Stimulated activated CD8-positive, alpha-beta memory T cell treated with anti-CD3 and anti-CD28 coated beads, Interleukin-4, amount 100 ng/mL, for 1 hour (primary cell): ENCODE results near the gene ELMO2.

Experiments used
- DNase-seq, 2 donors: peaks; one replicate each; pipeline ENCODE4 v3.0.0-alpha.2; 2020; ENCODE audit warnings: low read depth in 2 of 2, low spot score in 1 of 2

Gene ELMO2

DNA sequence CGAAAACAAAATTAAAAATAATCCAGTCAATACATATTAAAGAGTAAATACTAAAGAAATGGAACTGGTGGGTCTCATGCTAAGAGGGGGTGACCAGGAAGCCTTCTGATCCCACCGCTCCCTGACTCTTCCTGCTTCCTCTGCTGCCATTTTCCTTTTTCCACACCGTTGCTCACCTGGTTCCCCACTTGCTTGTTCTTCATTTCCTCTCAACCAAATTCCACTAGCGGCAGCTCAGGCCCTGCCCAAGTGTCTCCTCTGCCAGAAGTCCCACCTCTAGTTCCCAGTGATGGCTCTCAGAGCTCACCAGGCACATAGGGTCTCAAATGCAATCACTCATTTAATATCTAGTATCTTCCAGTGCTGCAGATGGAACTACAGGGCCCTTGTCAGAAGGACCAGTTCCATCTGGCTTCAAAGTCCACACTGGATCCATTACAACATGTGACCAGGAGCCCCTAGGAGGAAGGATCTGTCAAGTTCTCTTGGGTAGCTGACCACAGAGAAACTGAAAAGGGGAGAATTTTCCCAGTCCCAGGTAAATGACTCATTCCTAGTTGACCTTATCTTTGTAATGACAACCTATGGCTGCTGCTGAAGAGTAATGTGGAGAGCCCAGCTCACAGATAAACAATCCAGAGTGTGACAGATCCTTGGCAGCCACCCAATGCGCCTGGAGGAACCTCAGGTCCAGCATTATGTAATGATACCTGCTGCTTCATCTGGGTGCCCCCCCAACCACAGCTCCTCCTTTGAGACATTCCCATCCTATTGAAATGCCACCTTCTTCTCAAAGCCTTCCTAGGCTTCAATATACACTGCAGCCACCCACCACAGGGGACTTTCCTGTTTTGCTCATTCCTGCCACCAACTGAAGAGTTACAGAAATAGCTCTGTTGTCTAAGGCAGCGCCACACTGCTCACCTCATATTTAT lies 38.2 kb downstream of the ELMO2 start:
- DNase-seq: no peak

DNA sequence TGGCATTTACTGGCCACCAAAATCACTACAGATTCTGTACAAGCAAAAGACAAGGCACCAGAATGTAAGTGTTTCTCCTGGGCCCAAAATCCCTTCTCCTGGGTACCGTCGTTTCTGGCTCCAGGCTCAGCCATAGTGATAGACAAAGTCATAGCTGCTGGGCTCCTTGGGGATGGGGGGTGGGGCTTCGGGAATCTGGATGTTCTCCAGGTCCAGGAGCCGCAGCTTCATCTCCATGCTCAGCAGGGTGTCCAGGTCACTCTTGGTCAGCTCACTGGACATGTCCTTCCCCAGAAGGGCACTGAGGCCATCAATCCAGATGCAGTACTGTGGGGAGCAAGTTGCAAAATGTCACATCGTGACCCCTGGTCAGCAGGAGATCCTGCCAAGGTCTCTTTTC lies 39.2 kb downstream of the ELMO2 start:
- DNase-seq: no peak

DNA sequence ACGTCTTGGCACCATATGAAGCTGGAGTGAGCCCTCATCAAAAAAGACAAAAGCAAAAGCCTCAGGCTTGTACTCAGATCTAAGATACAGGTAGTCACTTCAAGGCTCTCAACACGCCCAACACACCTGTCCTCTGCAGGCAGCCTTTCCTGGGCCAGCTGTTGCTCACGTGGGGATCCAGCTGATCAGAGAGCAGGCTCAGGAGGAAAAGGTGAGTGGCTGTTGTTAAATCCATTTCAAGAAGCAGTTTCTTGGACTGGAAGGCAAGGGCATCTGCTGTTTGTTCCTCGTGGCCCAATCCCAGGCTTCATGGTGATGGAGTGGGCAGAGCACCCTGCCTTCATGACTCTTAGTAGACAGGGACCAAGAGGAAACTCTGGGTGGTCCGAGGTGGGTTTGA lies 39.6 kb downstream of the ELMO2 start:
- DNase-seq: no peak

DNA sequence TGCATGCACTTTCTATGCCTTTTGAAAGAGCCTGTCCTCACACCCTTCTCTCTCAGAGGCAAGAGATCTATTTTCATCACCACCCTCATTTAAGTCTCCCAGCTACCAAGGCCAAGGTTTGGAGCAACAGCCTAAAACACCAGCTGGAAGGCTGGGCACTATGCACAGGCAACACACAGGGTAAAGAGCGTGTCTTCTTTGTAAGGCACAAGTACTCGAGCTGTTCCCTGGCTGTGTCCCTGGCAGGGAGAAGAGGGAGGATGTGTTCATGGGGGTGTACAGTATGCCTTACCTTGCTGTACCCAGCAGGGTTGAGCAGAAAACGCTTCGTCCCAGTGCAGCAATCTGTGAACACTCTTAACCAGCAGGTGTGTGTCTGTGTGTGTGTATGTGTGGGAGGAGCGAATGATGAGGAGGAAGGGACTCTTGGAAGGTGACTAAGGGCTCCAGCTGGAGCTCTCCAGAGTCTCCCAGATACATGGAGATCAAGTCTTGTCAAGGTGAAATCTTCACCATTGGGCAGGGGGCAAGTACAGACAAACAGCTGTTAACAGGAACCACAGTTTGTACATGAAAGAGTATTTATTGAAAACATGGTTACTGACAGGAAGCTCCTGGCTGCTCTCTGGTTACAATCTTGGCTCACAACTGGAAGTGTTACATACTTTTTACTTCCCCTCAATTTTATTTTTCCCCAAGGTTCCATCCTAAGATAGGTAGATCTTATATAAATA lies 40.8 kb downstream of the ELMO2 start:
- DNase-seq: no peak

- DNase-seq: no peak
These were observed 41.5 kb downstream of the ELMO2 start for GRCh38 chr20:46364670-46365486.

- DNase-seq: peak; percentile 70 to 77
These were observed 42.3 kb downstream of the ELMO2 start for GRCh38 chr20:46363874-46364669.

DNA sequence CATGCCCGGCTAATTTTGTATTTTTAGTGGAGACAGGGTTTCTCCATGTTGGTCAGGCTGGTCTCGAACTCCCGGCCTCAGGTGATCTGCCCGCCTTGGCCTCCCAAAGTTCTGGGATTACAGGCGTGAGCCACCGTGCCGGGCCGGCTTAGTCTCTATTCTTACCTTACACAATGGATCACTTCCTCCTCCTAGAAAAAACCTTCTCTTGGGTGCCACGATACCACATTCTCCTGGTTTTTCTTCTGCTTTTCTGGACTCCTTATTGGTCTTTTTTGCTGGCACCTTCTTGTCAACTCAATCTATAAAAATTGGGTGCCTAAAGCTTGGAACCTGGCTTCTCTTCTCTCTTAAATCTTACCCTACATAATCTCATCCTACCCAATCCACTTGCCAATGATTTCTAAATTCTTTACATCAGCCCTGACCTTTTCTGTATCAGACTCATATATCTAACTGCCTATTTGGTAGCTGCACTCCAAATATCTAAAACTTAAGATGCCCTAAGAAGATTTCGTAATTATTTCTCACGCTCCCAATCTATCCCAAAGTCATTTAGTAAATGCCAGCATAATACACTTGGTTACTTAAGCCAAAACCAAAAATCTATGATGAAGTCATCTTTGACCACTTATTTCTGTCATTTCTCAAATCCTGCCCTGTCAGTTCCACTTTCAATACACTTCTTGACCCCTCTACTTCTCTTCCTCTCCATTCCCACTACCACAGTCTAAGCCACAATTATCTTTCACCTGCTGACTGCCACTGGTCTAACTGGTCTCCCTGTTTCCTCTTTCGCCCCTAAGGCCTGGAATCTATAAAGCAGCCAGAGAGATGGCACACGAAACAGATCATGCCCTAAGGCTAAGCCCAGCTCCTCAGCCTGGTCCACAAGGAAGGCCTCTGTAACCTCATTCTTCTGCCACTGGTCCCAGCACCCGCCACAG lies 43.2 kb downstream of the ELMO2 start:
- no peak for DNase-seq

DNA sequence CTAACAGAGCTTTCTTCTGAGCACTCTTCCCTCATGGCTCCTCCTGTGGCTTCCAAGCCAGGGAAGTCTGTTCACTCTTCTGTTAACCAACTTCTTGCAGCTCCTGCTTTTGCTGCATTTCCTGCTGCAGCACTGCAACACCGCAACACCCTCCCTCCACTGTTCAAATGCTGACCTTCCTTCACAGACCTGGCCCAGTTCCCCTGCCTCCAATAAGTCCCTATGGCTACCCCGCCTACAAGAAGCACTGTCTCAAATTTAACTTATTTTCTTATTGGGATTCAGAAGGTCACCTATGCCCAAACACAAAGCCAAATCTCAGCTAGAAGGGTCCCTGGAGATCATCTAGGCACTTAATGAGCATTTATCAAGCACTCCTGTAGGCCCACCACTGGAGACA lies 44.6 kb downstream of the ELMO2 start:
- no peak for DNase-seq

- no peak for DNase-seq
These were observed 45.0 kb downstream of the ELMO2 start for GRCh38 chr20:46361381-46361780.

DNA sequence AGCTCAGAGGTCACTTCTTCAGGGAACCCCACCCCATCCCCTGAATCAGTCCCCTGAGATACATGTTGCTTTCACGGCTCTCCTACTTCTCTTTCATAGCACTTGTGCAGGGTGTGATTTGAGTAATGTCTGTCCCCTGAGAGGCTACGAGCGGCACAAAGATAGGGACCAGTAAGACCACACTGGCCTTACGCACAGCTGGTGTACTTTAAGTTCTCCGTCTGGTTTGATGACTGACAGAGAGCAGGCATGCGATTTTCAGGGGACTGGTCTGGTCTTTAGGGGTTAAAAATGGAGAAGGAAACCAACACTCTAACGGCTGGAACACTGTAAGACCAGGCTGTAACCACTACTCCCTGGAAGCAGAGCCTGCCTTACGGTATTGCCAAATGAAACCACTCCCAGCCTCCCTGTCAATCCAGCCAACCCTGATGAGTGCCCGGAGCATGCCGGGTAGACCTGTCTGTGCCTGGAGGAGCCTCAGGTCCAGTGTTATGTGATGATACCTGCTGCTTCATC lies 47.1 kb downstream of the ELMO2 start:
- no peak for DNase-seq

DNA sequence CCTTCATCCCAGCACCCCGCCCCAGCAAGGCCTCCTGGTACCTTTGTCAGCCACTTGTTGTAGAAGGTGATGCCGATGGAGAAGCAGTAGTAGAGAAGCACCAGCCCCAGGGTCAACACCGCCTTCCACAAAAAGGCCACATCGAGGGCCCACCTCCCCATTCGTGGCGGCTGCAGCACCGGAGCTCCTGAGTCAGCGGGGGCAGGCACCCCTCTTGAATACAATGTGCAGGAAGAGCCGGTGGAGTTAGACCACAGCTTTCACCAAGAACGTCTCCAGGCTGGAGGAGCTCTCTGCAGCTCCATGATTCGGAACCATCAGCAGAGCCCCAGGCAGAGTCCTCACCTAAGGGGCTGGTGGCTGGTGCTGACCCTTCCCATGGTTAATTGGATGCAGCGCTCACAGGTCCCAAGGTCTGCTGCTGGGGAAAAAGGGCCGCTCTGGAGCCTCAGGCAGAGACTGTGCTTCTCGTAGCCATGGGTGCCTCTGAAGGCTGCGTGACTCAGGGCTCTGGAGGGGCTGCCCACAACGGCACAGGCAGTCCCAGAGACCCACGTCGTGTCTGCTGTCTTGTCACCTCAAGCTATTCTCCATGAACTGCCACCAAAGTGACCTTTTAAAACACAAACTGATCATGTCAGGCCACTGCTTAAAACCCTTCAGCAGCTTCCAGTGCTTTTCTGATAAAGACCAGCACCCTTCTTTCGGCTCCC lies 47.9 kb downstream of the ELMO2 start:
- no peak for DNase-seq

DNA sequence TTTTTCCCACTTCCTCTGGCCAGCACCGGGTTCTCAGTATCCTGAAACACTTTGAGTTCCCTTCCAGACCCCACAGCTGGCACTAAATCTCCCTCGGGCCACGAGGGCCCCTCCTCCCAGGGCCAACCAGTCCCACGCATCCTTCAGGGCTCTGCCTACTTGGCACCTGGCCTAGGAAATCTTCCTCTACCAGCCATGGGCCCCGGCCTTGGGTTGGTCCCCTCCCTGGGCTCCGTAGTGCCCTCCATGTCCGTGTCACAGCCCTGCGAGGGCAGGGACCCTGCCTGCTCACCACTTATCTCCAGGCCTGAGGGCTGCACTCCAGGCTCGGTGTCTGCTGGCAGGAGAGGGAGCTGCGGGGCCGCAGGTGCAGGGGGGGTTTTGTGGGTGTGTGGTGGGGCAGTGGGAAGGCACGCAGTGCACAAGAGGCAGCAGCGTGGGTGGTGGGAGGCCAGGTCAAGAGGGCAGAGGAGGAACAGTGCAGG lies 49.3 kb downstream of the ELMO2 start:
- DNase-seq: no peak

DNA sequence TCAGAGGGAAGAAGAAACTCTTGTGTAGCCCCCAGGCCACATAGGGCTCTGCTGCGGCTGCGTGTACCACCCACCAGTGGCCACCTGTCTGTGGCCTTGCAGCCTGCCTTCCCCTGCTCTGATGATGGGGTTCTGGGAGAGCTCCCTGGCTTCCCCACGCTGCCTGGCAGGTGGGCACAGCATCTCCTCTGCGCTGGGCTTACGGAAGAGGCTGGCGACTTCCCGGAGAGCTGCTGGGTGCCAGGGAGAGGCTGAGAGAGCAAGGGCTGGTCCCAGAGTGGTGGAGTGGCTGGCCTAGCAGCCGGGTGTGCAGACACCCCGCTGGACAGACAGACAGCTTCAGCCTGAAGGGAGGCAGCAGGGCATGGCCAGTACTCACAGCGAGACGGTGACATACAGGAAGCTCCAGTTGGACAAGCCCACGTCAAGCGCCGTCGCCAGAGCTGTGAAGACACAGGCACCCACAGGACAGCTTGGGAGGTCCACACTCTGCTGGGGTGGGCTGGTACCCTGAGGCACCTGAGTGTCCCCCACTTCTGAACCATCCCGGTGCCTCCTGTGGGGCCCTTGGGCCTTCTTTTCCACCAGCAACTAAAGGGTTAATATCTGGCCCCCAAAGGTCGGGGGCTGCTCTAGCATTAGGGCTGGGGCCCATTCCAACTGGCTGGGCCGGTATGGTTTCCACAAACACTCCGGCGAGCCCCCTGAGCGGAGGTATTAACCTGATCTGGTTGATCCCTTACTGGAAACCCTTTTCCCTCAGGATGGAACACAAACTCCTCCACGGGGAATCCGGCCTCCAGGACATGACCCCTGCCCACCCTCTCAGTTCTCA lies 50.0 kb downstream of the ELMO2 start:
- DNase-seq: no peak

DNA sequence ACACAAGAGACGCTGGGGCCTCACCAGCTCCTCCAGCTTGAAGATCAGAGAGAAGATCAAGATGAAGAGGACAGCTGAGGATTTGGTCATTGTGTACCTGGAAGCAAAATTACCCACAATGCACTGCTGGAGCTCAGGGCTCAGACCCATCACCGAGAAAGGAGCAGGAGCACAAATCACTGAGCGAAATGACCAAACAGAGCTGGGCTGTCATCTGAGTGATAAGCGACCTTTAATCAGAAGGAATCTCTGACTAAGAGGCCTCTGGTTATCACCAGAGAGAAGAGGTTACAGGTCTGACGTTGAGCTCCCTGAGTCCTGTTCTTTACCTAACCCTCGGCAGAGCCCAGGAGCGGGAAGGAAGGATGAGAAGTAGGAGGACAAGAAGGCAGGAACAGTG lies 50.6 kb downstream of the ELMO2 start:
- DNase-seq: no peak

GRCh38 chr20:46354920-46355654 lies 51.3 kb downstream of the ELMO2 start:
- no peak for DNase-seq

- no peak for DNase-seq
These were observed 52.2 kb downstream of the ELMO2 start for GRCh38 chr20:46354207-46354555.
